Right lung (tissue), 5 donors: Measurements from ENCODE around the gene IL1RAPL2. TPM values are rescaled to one million over a fixed set of nuclear protein-coding genes. Genes with fewer than 3 reads are reported as not detected.
"Not testable (repeated sequence)": the region's sequence is repeated elsewhere in the genome, so short reads cannot be mapped to it uniquely, and the experiment has no call there.

Experiments used
- DNase-seq, 2 donors: peaks; one replicate each; pipeline ENCODE4 v3.0.0-alpha.2; 2013
- polyA plus RNA-seq, 5 donors: library from polyadenylated mRNA; unstranded; fragments of 120-200 nt; gene quantifications; one replicate each; pipeline versions ENCODE4 v1.2.1 to v1.2.3, GENCODE V29; 2013; ENCODE audit warnings: inconsistent platforms in 1 of 5, low replicate concordance in 1 of 5; ENCODE audit not compliant: insufficient read length in 5 of 5, insufficient read depth in 1 of 5

The IL1RAPL2 gene
- polyA plus RNA-seq, 5 donors = 0.32 to 0.76 (median 0.64) TPM

- DNase-seq = no peak
Measured at GRCh38 chrX:105013719-105014118, 447.7 kb downstream of the IL1RAPL2 start.

GRCh38 chrX:105017641-105018040 is 451.6 kb downstream of the IL1RAPL2 start:
- DNase-seq = no peak

- no peak for DNase-seq
Measured at GRCh38 chrX:105018865-105019264, 452.9 kb downstream of the IL1RAPL2 start.

- DNase-seq = not testable (repeated sequence)
Measured at GRCh38 chrX:105028962-105029361, 463.0 kb downstream of the IL1RAPL2 start.

- no peak for DNase-seq
Measured at GRCh38 chrX:105038672-105039328, 472.8 kb downstream of the IL1RAPL2 start.

GRCh38 chrX:105050921-105051320 is 484.9 kb downstream of the IL1RAPL2 start:
- no peak for DNase-seq

- DNase-seq = no peak
Measured at GRCh38 chrX:105051364-105051763, 485.4 kb downstream of the IL1RAPL2 start.

GRCh38 chrX:105052926-105053325 is 486.9 kb downstream of the IL1RAPL2 start:
- DNase-seq = no peak

GRCh38 chrX:105063743-105064142 is 497.7 kb downstream of the IL1RAPL2 start:
- DNase-seq = no peak

- DNase-seq = no peak
Measured at GRCh38 chrX:105098201-105098600, 532.2 kb downstream of the IL1RAPL2 start.

GRCh38 chrX:105098812-105099211 is 532.8 kb downstream of the IL1RAPL2 start:
- DNase-seq = no peak

- DNase-seq = no peak
Measured at GRCh38 chrX:105101378-105101777, 535.4 kb downstream of the IL1RAPL2 start.

GRCh38 chrX:105109936-105110335 is 543.9 kb downstream of the IL1RAPL2 start:
- no peak for DNase-seq

- no peak for DNase-seq
Measured at GRCh38 chrX:105114554-105115130, 548.6 kb downstream of the IL1RAPL2 start.

GRCh38 chrX:105115596-105116320 is 549.8 kb downstream of the IL1RAPL2 start:
- not testable (repeated sequence) for DNase-seq

GRCh38 chrX:105116486-105116885 is 550.5 kb downstream of the IL1RAPL2 start:
- DNase-seq = no peak

GRCh38 chrX:105117621-105118020 is 551.6 kb downstream of the IL1RAPL2 start:
- no peak for DNase-seq

GRCh38 chrX:105120463-105120862 is 554.5 kb downstream of the IL1RAPL2 start:
- no peak for DNase-seq

- DNase-seq = no peak
Measured at GRCh38 chrX:105121186-105121585, 555.2 kb downstream of the IL1RAPL2 start.

GRCh38 chrX:105126201-105126600 is 560.2 kb downstream of the IL1RAPL2 start:
- no peak for DNase-seq

- DNase-seq = no peak
Measured at GRCh38 chrX:105134273-105134672, 568.3 kb downstream of the IL1RAPL2 start.

GRCh38 chrX:105136786-105137185 is 570.8 kb downstream of the IL1RAPL2 start:
- no peak for DNase-seq

GRCh38 chrX:105150036-105150435 is 584.0 kb downstream of the IL1RAPL2 start:
- DNase-seq = no peak
